ENCODE results near the gene OR52E5.

DNA sequence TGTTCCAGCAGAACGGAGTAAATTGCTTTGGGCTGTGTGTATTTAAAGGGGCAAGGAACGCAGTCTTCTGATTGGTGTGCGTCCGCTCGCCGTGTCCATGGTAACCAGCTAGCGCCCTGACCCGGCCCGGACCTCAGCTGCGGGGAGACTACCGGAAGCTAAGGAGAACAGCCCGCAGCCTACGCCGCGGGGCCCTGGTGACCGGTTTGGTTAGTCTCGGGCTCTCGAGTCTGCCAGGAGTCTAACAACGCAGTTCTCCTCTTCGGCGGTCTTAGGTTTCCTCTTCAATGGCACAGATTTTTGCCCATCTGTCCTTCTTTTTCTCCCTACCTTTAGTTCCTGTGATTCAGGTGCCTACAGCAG is 45.6 kb downstream of the OR52E5 start:
- no peak for TF ChIP-seq ESRRA (CRISPR knock-in tag; IDR thresholded peaks at IDR 0.05; ENCODE audit: low read depth)
- no peak for TF ChIP-seq EHMT2 (IDR thresholded peaks at IDR 0.05; ENCODE audit: borderline replicate concordance, low read depth, low read length)
- no peak for TF ChIP-seq EZH2 (conservative IDR thresholded peaks at IDR 0.05; ENCODE audit: low read depth, low read length)
- TF ChIP-seq, protein P1, sequence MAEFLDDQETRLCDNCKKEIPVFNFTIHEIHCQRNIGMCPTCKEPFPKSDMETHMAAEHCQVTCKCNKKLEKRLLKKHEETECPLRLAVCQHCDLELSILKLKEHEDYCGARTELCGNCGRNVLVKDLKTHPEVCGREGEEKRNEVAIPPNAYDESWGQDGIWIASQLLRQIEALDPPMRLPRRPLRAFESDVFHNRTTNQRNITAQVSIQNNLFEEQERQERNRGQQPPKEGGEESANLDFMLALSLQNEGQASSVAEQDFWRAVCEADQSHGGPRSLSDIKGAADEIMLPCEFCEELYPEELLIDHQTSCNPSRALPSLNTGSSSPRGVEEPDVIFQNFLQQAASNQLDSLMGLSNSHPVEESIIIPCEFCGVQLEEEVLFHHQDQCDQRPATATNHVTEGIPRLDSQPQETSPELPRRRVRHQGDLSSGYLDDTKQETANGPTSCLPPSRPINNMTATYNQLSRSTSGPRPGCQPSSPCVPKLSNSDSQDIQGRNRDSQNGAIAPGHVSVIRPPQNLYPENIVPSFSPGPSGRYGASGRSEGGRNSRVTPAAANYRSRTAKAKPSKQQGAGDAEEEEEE (CRISPR knock-in tag; IDR thresholded peaks at IDR 0.05; ENCODE audit: borderline replicate concordance): no peak
- TF ChIP-seq CHD2 (IDR thresholded peaks at IDR 0.05; ENCODE audit: low read depth, low read length): no peak
- TF ChIP-seq, protein P2, sequence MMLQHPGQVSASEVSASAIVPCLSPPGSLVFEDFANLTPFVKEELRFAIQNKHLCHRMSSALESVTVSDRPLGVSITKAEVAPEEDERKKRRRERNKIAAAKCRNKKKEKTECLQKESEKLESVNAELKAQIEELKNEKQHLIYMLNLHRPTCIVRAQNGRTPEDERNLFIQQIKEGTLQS (CRISPR knock-in tag; IDR thresholded peaks at IDR 0.05): no peak

Measured in HepG2 (cell line).